SKM-1 (cell line): ENCODE data around the gene SULF2.
A peak's percentile ranks its signal among the peaks of the same experiment; 100 is the strongest.

Source experiments
- DNase-seq: peaks from one replicate; lab custom pipeline; 2025; ENCODE audit not compliant: unreplicated experiment; lab: John Stamatoyannopoulos, UW

The SULF2 gene

GRCh38 chr20:47737923-47738322 is 47.4 kb downstream of the SULF2 start:
- DNase-seq, result no peak

GRCh38 chr20:47736570-47737152 is 48.6 kb downstream of the SULF2 start:
- DNase-seq, result no peak

GRCh38 chr20:47735412-47736400 is 49.6 kb downstream of the SULF2 start:
- DNase-seq, result peak; percentile 60

GRCh38 chr20:47734870-47735269 is 50.4 kb downstream of the SULF2 start:
- DNase-seq, result no peak

- DNase-seq, result no peak
Measured at GRCh38 chr20:47733892-47734291, 51.4 kb downstream of the SULF2 start.

- DNase-seq, result no peak
Measured at GRCh38 chr20:47730744-47731143, 54.5 kb downstream of the SULF2 start.

GRCh38 chr20:47729472-47729871 is 55.8 kb downstream of the SULF2 start:
- no peak for DNase-seq

GRCh38 chr20:47727909-47728361 is 57.3 kb downstream of the SULF2 start:
- DNase-seq, result no peak

- DNase-seq, result peak; percentile 100
Measured at GRCh38 chr20:47727170-47727880, 58.0 kb downstream of the SULF2 start.

- no peak for DNase-seq
Measured at GRCh38 chr20:47726632-47727031, 58.6 kb downstream of the SULF2 start.

- DNase-seq, result peak; percentile 94
Measured at GRCh38 chr20:47725248-47725973, 59.9 kb downstream of the SULF2 start.

GRCh38 chr20:47724910-47725247 is 60.4 kb downstream of the SULF2 start:
- no peak for DNase-seq

- DNase-seq, result no peak
Measured at GRCh38 chr20:47724396-47724795, 60.9 kb downstream of the SULF2 start.

- DNase-seq, result no peak
Measured at GRCh38 chr20:47723322-47723721, 62.0 kb downstream of the SULF2 start.

GRCh38 chr20:47720636-47721427 is 64.4 kb downstream of the SULF2 start:
- no peak for DNase-seq

GRCh38 chr20:47719625-47720024 is 65.7 kb downstream of the SULF2 start:
- no peak for DNase-seq

GRCh38 chr20:47719211-47719610 is 66.1 kb downstream of the SULF2 start:
- no peak for DNase-seq

GRCh38 chr20:47718398-47718797 is 66.9 kb downstream of the SULF2 start:
- no peak for DNase-seq

GRCh38 chr20:47717421-47717820 is 67.9 kb downstream of the SULF2 start:
- DNase-seq, result no peak

GRCh38 chr20:47713878-47714450 is 71.3 kb downstream of the SULF2 start:
- no peak for DNase-seq
